ENCODE data around the gene ATAD3A.

The ATAD3A gene

DNA sequence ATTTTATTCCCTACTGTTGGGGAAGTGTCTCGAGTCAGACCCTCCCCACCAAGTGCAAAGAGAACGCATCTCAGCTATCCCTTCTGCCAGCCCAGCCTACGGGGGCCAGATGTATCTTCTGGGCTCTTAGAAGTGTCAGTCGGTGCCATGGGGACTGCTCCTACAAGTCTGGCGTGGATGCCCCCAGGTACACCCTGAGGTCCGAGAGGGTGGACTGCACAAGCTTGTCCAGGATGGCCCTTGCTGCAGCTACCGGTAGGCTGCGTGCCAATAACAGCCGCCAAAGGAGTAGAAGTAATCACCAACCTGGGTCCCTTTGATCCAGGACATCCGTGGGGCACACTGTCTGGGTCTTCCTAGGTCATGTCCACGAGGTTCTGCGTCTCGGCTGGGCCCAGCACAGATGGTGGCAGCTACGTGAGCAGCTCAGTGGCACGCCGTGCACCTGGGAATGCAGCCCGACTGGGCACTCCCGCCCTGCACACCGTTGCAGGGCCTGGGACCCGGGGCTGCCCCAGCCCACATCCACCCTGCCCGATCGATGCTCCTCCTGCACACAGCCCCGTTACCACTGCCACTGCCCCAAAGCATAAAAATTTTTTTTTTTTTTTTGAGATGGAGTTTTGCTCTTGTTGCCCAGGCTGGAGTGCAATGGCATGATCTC, 71.5 kb downstream of the ATAD3A start:
- DNase-seq (ENCODE audit: low read depth in 2 of 2): no peak
- TF ChIP-seq, protein P1, sequence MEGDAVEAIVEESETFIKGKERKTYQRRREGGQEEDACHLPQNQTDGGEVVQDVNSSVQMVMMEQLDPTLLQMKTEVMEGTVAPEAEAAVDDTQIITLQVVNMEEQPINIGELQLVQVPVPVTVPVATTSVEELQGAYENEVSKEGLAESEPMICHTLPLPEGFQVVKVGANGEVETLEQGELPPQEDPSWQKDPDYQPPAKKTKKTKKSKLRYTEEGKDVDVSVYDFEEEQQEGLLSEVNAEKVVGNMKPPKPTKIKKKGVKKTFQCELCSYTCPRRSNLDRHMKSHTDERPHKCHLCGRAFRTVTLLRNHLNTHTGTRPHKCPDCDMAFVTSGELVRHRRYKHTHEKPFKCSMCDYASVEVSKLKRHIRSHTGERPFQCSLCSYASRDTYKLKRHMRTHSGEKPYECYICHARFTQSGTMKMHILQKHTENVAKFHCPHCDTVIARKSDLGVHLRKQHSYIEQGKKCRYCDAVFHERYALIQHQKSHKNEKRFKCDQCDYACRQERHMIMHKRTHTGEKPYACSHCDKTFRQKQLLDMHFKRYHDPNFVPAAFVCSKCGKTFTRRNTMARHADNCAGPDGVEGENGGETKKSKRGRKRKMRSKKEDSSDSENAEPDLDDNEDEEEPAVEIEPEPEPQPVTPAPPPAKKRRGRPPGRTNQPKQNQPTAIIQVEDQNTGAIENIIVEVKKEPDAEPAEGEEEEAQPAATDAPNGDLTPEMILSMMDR (IDR thresholded peaks at IDR 0.05; ENCODE audit: low read depth, low read length): no peak
- H3K4me3 ChIP-seq (replicated peaks in 1 of 2; ENCODE audit: low read depth in 2 of 2, low read length in 2 of 2): no peak overlapping the region

Data from cardiac fibroblast (primary cell).